Right lung (tissue), 5 donors: ENCODE data around the gene TBC1D22A. TPM values are rescaled to one million over a fixed set of nuclear protein-coding genes. Genes with fewer than 3 reads are reported as not detected.

Experiments used
- DNase-seq, 2 donors: peaks; one replicate each; pipeline ENCODE4 v3.0.0-alpha.2; 2013
- polyA plus RNA-seq, 5 donors: library from polyadenylated mRNA; unstranded; fragments of 120-200 nt; gene quantifications; one replicate each; pipeline versions ENCODE4 v1.2.1 to v1.2.3, GENCODE V29; 2013; ENCODE audit warnings: inconsistent platforms in 1 of 5, low replicate concordance in 1 of 5; ENCODE audit not compliant: insufficient read length in 5 of 5, insufficient read depth in 1 of 5

TBC1D22A gene
- polyA plus RNA-seq, 5 donors = 13.9 to 17.6 (median 16.2) TPM

GRCh38 chr22:46992121-46992731 is 229.8 kb downstream of the TBC1D22A start:
- DNase-seq = no peak

DNA sequence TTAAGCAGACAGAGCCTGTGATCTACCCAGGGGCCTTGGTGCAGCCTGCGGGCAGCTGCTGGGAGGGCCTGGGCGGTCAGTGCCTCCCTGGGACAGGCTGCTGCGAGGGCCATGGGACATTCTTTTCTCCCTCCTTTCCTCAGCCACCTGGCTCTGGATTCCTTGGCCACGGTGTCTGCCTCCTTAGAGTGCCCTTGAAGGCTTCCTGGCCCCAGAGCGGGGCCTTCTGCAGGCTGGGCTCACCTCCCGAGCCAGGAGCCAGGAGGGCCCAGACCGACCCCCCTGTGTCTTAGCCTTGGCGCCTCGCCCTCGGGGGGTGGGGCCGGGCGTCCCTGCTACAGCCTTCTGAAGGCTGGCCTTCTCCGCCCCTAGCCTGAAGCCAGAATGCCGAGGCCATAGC is 231.2 kb downstream of the TBC1D22A start:
- DNase-seq = peak; percentile 32 to 56

- DNase-seq = no peak
These were observed 231.8 kb downstream of the TBC1D22A start for GRCh38 chr22:46994265-46994664.

DNA sequence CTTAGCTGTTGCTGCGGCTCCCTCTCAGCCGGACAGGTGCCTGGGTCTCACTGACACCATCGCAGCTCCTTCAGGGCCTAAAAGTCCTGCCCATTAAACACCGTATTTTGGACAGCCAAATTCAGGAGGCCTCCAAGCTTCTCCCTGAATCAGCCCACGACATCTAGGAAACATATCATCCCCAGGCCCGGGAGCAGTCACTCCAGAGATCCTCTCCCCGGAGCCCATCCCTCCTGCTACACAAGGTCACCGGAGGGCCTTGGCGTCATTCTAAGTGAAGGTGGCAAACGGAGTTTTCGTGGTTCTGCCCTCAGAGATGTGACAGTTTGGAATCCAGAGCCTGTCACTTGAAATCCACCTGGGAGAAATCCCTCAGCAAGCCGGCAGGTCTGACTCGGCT is 232.5 kb downstream of the TBC1D22A start:
- DNase-seq = no peak

- DNase-seq = no peak
These were observed 233.3 kb downstream of the TBC1D22A start for GRCh38 chr22:46995501-46996360.

GRCh38 chr22:46996595-46997310 is 234.3 kb downstream of the TBC1D22A start:
- DNase-seq = no peak

- no peak for DNase-seq
These were observed 235.0 kb downstream of the TBC1D22A start for GRCh38 chr22:46997311-46997970.

- DNase-seq = no peak
These were observed 235.9 kb downstream of the TBC1D22A start for GRCh38 chr22:46998331-46998730.

DNA sequence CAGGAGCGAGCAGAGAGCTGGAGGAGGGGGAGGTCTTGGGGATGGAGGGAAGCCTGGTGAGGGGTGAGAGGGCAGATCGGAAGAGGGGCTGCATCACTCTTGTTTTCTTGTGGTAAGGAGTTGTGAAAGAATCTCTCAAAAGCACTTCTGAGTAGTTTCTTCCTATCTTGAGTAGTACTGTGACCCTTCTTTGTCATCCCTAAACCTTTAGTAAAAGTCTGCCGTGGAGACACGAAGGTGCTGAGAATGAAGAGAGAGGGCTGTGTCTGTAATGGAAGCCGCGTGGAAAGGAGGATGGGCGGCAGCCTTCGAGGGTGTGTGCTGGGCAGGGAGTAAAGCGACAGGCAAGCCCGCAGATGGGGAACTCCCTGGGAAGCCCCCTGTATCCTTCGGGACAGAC is 237.8 kb downstream of the TBC1D22A start:
- DNase-seq = no peak

DNA sequence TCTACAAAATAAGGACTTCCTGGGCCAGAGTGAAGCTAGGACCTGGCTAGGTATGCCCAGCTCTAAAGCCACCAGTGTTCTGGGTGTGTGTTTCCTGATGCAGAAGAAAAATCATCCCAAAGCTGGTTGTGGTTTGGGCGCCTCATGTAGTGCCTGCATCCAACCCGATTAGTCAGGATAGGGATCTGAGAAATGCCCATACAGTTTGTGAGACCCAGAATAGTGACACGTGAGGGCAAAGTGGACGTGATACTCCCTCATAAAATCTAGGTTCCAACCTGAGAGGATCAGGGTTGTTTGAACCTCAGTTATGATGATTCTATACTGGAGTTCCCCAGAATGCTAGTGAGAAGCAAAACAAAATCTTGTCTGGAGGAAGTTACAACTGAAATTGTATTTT is 238.4 kb downstream of the TBC1D22A start:
- no peak for DNase-seq

- no peak for DNase-seq
These were observed 238.8 kb downstream of the TBC1D22A start for GRCh38 chr22:47001288-47001687.

GRCh38 chr22:47002692-47003091 is 240.2 kb downstream of the TBC1D22A start:
- no peak for DNase-seq

DNA sequence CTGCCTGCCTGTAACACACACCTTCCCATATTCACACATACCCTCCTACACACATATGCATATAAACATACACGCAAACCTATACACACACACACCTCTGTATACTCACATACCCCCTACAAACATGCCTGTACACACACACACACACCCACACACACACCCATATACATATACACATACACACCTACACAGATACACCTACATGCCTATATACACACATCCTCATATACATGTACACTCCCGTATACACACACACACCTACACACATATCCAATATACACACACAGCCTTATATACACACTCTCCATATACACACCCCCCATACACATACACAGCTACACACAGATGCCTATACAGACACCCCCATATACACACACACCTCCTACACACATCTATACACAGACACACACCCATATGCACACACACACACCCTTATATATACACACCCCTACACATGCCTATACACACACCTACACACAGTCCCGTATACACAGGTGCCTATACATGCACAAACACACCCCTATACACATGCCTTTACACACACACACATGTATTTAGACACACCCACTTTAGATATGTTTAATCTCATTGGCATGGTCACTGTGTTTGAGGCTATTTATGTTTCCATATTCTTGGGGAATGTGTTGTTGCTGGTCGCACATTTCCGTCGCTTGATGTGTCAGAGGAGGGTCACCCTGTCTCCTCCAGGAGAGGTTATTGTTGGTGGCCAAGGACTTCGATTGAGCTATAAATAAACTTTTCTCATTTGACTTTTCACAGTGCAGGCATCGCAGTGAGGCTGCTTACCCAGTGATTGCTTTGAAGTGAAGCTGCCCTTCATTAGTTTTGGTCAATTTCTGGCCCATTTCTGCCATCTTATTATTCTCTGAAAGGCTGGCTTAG is 243.3 kb downstream of the TBC1D22A start:
- no peak for DNase-seq

DNA sequence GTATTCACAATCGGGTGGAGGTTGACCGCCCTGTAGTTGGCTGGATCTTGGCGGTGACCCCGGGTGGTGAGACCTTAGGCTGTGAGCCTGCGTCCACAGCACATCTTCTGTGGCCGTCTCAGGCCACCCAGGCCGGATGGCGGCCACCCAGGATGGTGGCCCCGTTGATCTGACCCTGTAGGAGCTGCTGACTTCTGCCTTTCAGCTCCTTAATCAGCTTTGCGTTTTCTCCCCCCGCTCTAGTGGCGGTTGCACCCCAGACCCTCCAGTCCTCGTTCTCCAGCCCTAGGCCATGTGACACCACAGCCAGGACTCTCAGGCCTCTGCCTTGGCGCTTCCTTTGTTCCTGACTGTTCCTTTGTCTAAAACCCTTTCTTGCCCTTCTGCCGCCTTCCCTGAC is 244.0 kb downstream of the TBC1D22A start:
- DNase-seq = no peak

GRCh38 chr22:47006869-47007268 is 244.4 kb downstream of the TBC1D22A start:
- no peak for DNase-seq

- DNase-seq = no peak
These were observed 245.0 kb downstream of the TBC1D22A start for GRCh38 chr22:47007496-47007895.

- DNase-seq = no peak
These were observed 245.9 kb downstream of the TBC1D22A start for GRCh38 chr22:47008208-47008885.

DNA sequence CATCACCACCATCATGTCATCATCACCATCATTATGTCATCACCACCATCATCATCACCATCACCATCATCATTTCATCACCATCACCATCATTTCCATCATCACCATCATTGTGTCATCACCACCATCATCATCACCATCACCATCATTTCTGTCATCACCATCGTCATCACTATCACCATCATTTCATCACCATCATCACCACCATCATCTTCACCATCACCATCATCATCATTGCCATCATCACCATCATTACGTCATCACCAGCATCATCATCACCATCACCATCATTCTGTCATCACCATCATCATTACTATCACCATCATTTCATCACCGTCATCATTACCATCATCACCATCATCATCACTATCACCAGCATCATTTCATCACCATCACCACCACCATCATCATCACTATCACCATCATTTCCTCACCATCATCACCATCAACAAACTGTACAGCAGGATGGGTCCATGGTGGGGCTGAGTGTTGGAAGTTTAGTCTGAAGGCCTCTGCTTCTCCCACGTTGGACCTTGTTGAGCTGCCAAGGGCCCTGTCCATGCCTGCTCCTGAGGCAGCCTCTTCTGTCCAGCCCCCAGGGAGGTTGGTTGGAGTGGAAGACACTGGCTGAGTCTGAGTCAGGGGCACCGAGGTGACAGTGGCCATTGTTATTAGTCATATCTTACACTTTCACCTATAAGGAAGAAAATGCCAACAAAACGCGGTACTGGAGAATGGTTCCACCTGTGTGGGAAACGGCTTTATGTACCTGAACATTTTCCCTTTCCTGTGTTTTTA is 247.1 kb downstream of the TBC1D22A start:
- no peak for DNase-seq

DNA sequence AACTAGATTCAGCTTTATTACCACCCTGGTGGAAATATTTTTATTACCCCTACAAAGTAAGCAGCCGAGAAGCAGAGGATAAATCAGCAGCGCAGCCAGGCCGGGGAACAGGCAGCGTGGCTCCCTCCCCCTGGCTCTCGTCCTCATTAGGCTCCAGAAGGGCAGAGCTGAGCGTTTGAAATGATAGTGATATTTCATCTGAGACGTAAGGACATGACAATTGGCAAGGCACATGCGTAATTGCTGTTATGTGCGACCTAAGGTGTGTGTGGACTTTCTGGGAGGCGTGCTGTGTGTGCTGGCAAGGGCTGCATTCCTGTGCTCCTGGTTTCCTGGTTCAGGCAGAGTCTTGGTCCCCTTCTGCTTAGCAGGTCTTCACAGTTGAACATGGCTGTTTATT is 247.8 kb downstream of the TBC1D22A start:
- no peak for DNase-seq
